HG03469 (cell line): Measurements from ENCODE around the gene UST.
"Not testable (repeated sequence)": the region's sequence is repeated elsewhere in the genome, so short reads cannot be mapped to it uniquely, and the experiment has no call there.

ENCODE experiments used
- ATAC-seq: cut with Tn5 transposase; IDR thresholded peaks from one replicate; pipeline ENCODE4 v1.9.1; 2021; ENCODE audit warnings: mild to moderate bottlenecking, moderate library complexity, moderate number of reproducible peaks; ENCODE audit not compliant: unreplicated experiment

The UST gene

GRCh38 chr6:148764259-148765020, 17.6 kb downstream of the UST start:
- not testable (repeated sequence) for ATAC-seq

DNA sequence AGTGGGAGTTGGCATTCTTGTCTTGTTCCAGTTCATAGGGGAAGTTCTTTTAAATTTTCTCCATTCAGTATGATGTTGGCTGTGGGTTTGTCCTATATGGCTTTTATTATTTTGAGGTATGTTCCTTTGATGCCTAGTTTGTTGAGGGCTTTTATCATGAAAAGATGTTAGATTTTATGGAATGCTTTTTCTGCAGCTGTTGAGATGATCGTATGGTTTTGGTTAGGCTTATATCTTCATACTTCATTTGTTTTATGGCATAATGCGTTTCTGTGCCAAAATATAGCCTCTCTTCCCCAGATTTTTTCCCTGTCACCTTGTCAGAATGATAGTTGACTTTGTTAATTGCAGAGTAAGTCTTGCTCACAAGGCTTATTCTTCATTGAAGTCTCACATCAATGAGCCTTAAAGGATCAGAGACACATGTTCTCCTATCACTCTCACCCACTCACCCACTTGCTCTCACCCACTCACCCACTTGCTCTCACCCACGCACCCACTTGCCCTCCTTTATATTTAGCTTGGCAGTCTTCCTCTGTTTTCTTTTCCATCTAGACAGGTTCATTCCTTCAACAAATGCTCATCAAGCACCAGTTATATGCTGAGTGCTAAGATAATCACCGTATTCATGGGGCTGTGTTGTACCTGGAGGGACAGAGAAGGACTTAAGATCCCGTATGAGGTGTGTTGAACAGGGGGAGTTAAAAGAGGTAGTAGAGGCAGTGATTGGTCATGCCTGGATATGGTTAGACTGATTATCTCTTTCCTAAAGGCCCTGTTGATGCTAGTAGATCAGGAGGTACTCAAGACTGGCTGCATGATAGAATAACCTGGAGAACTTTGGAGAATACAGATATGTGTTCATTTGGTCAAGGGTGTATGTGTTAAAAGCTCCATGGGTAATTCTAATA, 19.3 kb downstream of the UST start:
- ATAC-seq = no peak

- ATAC-seq = no peak
These were observed 21.9 kb downstream of the UST start for GRCh38 chr6:148768646-148769270.

- no peak for ATAC-seq
These were observed 22.6 kb downstream of the UST start for GRCh38 chr6:148769304-148769968.

DNA sequence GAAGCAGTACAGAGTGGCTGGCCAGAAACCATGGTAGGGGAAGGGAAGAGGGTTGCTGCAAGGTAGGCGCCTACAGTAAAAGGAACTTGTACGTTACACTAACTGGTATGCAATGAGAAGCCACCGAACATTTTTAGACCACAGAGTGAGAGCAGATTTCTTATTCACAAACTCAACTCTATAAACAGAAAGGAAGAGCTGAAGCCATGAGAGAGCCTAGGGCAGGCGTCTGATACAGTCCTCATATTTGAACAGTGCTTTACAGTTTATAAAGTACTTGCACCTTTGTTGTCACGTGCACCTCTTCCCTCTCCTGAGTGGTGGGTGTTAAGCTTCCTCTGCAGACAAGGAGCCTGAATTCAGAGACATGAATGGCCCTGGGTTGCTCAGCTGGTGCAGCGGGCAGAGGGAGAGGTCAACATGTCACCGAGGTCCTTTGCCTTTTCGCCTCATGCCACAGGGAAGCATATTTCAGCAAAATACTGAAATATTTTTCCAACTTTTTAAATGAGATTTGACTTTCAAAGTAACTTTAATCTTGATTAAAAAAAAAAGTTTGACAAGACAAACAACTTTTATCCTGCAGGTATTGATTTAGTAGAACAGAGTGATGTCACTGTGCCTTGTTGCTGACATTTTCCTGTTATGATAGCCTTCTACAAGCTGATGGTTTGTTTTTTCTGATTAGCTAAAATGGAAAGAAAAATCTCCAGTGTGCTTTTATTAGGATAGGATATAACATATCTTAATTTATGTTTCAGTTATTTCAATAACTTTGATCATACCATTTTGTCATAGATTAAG, 23.8 kb downstream of the UST start:
- no peak for ATAC-seq

DNA sequence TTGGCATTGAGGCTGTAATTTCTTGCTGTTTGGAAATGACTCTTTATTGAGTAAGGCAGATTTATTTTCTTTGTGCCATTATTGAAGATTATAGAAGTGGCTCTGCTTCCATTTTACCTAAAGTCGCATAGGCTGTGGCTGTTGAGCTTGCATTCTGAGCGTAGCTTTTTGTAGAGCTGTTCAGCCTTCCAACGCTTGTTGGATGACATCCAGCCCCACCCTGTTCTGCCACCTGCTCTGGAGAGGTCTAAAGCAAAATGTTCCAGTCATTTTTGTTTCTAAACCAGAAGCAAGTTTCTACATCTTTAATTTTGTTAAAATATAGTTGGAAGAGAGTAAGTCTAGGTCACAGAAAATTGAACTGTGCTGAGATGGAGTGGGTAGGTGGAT, 24.4 kb downstream of the UST start:
- no peak for ATAC-seq

DNA sequence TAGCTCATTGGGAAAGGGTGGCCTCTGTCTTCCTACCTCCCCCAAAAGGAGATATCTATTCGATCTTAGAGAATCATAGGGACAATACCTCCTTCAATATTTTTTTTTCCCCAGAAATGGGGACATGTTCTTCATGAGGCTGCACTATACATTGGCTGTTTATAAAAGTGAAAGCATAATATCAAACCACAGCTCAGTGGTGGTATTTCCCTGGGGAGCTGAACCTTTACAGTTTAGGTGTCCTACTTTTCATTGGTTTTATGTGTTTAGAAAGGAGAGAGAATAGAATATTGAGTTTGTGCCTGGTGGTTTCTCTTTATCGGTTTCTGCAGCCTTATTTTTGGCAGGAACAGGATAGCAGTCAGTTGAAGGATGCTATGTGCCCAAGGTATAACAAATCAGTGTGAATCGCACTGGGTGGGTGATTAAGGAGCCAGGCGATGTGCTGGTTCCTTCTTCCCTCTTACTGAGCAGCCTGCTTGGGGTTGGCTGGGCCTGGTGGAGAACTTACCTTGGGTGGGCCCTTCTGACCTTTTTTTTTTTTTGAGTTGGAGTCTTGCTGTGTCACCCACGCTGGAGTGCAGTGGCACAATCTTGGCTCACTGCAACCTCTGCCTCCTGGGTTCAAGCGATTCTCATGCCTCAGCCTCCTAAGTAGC, 25.2 kb downstream of the UST start:
- no peak for ATAC-seq

- no peak for ATAC-seq
These were observed 28.3 kb downstream of the UST start for GRCh38 chr6:148775161-148775560.

GRCh38 chr6:148776321-148777308, 29.8 kb downstream of the UST start:
- no peak for ATAC-seq

DNA sequence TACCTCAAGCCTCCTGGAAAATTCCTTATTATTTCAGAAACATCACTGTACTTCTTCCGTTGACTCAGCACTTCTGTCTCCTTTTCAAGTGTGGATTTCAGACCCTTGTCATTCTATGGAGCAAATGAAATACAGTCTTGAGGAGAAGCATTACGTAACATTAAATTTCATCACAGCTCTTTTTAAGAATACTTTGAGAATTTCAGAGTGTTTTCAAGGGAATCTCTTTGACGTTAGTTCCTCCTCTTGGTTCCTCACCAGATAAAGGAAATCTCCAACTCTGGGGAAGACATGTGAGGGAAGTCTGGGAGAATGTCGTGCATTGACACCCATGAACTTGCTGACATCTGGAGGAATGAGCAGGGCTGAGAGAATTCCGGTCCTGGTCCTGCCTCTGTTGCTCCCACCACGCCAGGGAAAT, 32.3 kb downstream of the UST start:
- ATAC-seq = no peak

DNA sequence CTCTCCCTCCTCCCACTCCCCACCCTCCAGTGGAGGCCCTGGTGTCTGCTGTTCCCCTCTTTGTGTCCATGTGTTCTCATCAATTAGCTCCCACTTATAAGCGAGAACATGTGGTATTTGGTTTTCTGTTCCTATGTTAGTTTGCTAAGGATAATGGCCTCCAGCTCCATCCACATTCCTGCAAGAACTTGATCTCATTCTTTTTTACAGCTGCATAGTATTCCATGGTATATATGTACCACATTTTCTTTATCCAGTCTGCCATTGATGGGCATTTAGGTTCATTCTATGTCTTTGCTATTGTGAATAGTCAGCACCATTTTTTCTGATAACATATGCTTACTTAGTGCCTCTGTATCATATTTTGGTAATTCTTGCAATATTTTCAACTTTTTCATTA, 33.6 kb downstream of the UST start:
- not testable (repeated sequence) for ATAC-seq

GRCh38 chr6:148780918-148781436, 34.1 kb downstream of the UST start:
- peak; percentile 89 for ATAC-seq

- ATAC-seq = no peak
These were observed 43.1 kb downstream of the UST start for GRCh38 chr6:148789948-148790347.

DNA sequence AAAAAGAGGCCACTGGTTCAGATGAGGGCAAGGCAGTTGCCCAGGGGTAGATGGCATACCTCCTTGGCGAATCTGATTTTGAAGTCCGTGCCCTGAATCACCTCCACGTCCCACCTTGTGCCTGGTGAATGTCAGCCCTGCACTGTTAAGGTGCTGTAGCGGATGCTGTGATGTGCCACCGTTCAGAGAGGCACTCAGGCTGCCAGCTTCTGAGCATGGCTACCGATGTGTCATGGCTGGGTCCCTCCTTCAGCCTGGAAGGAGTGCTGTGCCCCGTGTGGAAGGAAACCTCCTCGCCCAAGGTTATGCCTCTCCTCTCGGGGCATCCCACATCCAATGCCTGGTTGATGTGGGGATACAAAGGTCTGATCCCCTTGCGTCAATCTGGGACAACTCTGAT, 43.6 kb downstream of the UST start:
- ATAC-seq = no peak

DNA sequence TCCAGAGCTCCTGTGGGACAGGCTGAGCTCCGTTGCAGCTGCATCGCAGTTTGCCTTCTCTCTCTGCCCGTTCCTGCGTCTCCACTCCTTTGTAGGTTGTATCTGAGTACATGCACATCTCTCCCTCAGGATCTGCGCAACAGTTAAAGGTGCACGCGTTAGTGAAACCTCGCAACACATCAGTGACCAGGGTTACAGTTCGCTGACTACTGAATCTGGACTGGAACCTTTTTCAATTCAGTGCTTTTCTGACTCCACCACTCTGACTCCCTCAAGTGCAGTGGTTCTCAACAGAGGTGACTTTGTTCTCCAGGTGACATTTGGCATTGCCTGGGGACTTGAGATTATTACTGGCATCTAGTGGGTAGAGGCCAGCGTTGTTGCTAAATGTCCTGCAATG, 44.0 kb downstream of the UST start:
- peak; percentile 88 for ATAC-seq

GRCh38 chr6:148791372-148791771, 44.5 kb downstream of the UST start:
- ATAC-seq = no peak

GRCh38 chr6:148793721-148794120, 46.9 kb downstream of the UST start:
- no peak for ATAC-seq

DNA sequence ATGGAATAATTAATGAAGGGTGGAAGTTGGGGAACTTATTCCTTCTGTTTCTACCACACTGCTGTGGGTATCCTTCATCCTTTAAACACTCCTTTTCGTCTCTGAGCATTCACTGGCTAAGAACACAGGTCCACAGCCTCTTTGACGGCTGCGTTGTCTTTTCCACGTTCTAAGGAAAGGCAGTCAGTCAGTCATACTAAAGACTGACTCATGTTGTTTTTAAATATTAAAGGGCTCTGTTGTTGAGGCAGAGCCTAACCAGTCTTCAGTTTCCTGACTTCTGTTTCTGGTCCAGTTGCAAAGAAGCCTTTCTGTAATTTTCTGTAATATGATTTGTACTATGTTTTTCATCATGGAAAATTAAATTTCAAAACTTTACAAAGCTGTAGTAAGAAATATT, 48.0 kb downstream of the UST start:
- ATAC-seq = no peak
